ENCODE measurements around the gene OXNAD1. TPM values are rescaled to one million over a fixed set of nuclear protein-coding genes. Genes with fewer than 3 reads are reported as not detected.
A peak's percentile ranks its signal among the peaks of the same experiment; 100 is the strongest.

OXNAD1 gene
- total and polyA plus RNA-seq, 2 of the 13 experiments (the other 11 are each of a cell fraction or from before 2014, with no cell fraction given) = 9.9 to 18.8 TPM

GRCh38 chr3:16332904-16333426 lies 68.0 kb downstream of the OXNAD1 start (continued):
- TF ChIP-seq PBX3 (CRISPR knock-in tag; IDR thresholded peaks at IDR 0.05; ENCODE audit: borderline replicate concordance) (no peak), PTBP1 (IDR thresholded peaks at IDR 0.05; ENCODE audit: low read depth, low read length, poor library complexity, severe bottlenecking) (no peak), ISL2 (CRISPR knock-in tag; IDR thresholded peaks at IDR 0.05) (peak; percentile 89), NR3C1 (CRISPR knock-in tag; IDR thresholded peaks at IDR 0.05) (no peak), SOX5 (CRISPR knock-in tag; IDR thresholded peaks at IDR 0.05; ENCODE audit: borderline replicate concordance) (peak; percentile 95), NFKBIZ (CRISPR knock-in tag; IDR thresholded peaks at IDR 0.05) (0 out of 2 replicates have a peak, but pooled peaks have one; percentile 79), CCDC6 (CRISPR knock-in tag; IDR thresholded peaks at IDR 0.05) (no peak), ZNF354B (CRISPR knock-in tag; IDR thresholded peaks at IDR 0.05) (no peak), MED1 (CRISPR knock-in tag; IDR thresholded peaks at IDR 0.05) (peak; percentile 95), ZFYVE20 (CRISPR knock-in tag; IDR thresholded peaks at IDR 0.05; ENCODE audit: borderline replicate concordance, low read depth) (no peak), ZNF280D (CRISPR knock-in tag; IDR thresholded peaks at IDR 0.05) (peak; percentile 54; the same call in 1 of the 2 replicates), ZNF275 (CRISPR knock-in tag; IDR thresholded peaks at IDR 0.05; ENCODE audit: borderline replicate concordance) (no peak), HNRNPUL1 (IDR thresholded peaks at IDR 0.05; ENCODE audit: low read depth, low read length) (no peak), ZNF609 (CRISPR knock-in tag; IDR thresholded peaks at IDR 0.05; ENCODE audit: borderline replicate concordance) (peak; percentile 87), ZNF556 (CRISPR knock-in tag; IDR thresholded peaks at IDR 0.05; ENCODE audit: borderline replicate concordance) (0 out of 2 replicates have a peak, but pooled peaks have one; percentile 49), THAP9 (CRISPR knock-in tag; IDR thresholded peaks at IDR 0.05; ENCODE audit: borderline replicate concordance) (no peak)

Data from HepG2 (cell line).